Testis (tissue), 3 donors: ENCODE data around the gene MEGF8. TPM values are rescaled to one million over a fixed set of nuclear protein-coding genes. Genes with fewer than 3 reads are reported as not detected.

Experiments
- DNase-seq: peaks from one replicate; pipeline ENCODE4 v3.0.0-alpha.2; 2019
- H3K27ac ChIP-seq, 2 donors: fragments of 200-600 bp; sonication (generic); one replicate each; pipeline ENCODE4 v1.5.1; 2019
- H3K27me3 ChIP-seq: fragments of 200-600 bp; sonication (generic); one replicate; pipeline ENCODE4 v1.5.1; 2019
- H3K36me3 ChIP-seq: fragments of 200-600 bp; sonication (generic); one replicate; pipeline ENCODE4 v1.5.1; 2017; ENCODE audit warnings: low read depth; ENCODE audit errors: missing control alignments
- H3K4me1 ChIP-seq: fragments of 200-600 bp; sonication (generic); one replicate; pipeline ENCODE4 v1.5.1; 2019
- H3K4me3 ChIP-seq, 2 donors: fragments of 200-600 bp; sonication (generic); one replicate each; pipeline ENCODE4 v1.5.1; 2017 to 2019
- H3K9me3 ChIP-seq: fragments of 200-600 bp; sonication (generic); one replicate; pipeline ENCODE4 v1.5.1; 2017
- POLR2A ChIP-seq: fragments of 450-650 bp; IDR thresholded peaks from one replicate; pipeline ENCODE4 v1.6.1; 2017; ENCODE audit warnings: antibody characterized with exemption, mild to moderate bottlenecking, moderate library complexity
- WGBS, 2 donors: methylation state at CpG; one replicate each; pipeline ENCODE4 v1.1.5; 2018; 5-methylcytosine and 5-hydroxymethylcytosine counted together
- intact Hi-C: fragments of 100-400 bp; cut with DNase I; formaldehyde crosslinking; loops from one replicate; pipeline ENCODE4 v1.15.1; 2023; ENCODE audit warnings: low total_unique reads
- polyA plus RNA-seq: library from polyadenylated mRNA; stranded (reverse); fragments of 350-450 nt; fragmentation: Illumina TruSeq; extraction: RNeasy Lipid Tissue Mini Kit (QIAGEN cat#74804); gene quantifications from one replicate; pipeline ENCODE4 v1.2.3, GENCODE V29; 2014; ENCODE audit warnings: low read depth, low replicate concordance; ENCODE audit not compliant: insufficient read depth
- total RNA-seq, 2 donors: library from RNA; depleted of rRNA; stranded (reverse); fragments of >200 nt; gene quantifications; one replicate each; pipeline ENCODE4 v1.2.3, GENCODE V29; 2016
- TF ChIP-seq, protein P1 (sequence below), 3 experiments: fragments of 450-650 bp in 2 of 3; fragments of 200-600 bp in 1 of 3; sonication (generic) in 1 of 3; IDR thresholded peaks; one replicate each; pipeline ENCODE4 v1.5.1; 2016 to 2019; ENCODE audit warnings: antibody characterized with exemption in 3 of 3, mild to moderate bottlenecking in 2 of 3, moderate library complexity in 1 of 3

Gene MEGF8
- total and polyA plus RNA-seq, 3 donors from 2014 or later, result 18.8 to 27.3 (median 26.9) TPM

DNA sequence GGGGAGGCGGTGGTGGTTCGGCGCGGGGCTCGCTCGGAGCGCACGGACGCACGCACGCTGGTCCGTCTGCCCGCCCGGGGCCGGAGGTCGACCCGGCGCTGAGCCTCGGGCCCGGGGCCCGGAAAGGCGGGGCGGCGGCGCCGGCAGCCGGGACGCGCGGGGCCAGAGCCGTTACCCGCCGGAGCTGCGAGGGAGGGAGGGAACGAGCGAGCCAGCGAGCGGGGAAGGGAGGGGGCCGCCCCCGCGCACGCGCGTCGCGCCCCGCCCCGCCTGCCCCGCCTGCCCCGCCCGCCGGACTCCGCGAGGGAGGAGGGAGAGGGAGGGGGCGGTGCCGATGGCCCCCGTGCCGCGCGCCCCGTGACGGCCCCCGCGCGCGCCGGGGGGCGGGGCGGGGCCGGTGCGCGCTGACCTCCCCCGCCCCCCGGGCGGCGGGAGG lies 41.4 kb upstream of the MEGF8 start:
- Histone ChIP-seq H3K27me3 (no peaks in the 10 kb centered on the region), H3K36me3 (no peaks in the 10 kb centered on the region), H3K4me1 (peaks cover 59% of the 10 kb centered on the region), H3K9me3 (no peaks in the 10 kb centered on the region), H3K27ac (peak overlapping the region in 1 of 2 donors; percentile 98), H3K4me3 (peak overlapping the region in 1 of 2 donors; percentile 76)
- DNase-seq, result peak; percentile 76
- TF ChIP-seq POLR2A, result no peak
- TF ChIP-seq, protein P1, sequence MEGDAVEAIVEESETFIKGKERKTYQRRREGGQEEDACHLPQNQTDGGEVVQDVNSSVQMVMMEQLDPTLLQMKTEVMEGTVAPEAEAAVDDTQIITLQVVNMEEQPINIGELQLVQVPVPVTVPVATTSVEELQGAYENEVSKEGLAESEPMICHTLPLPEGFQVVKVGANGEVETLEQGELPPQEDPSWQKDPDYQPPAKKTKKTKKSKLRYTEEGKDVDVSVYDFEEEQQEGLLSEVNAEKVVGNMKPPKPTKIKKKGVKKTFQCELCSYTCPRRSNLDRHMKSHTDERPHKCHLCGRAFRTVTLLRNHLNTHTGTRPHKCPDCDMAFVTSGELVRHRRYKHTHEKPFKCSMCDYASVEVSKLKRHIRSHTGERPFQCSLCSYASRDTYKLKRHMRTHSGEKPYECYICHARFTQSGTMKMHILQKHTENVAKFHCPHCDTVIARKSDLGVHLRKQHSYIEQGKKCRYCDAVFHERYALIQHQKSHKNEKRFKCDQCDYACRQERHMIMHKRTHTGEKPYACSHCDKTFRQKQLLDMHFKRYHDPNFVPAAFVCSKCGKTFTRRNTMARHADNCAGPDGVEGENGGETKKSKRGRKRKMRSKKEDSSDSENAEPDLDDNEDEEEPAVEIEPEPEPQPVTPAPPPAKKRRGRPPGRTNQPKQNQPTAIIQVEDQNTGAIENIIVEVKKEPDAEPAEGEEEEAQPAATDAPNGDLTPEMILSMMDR (IDR thresholded peaks at IDR 0.05), result no peak
- intact Hi-C loops, result no loop called here
- WGBS, 2 donors, result 0% methylated on average over 34 of the region's 76 CpGs; no CpG with 5 or more reads in 1 of the 2 donors

DNA sequence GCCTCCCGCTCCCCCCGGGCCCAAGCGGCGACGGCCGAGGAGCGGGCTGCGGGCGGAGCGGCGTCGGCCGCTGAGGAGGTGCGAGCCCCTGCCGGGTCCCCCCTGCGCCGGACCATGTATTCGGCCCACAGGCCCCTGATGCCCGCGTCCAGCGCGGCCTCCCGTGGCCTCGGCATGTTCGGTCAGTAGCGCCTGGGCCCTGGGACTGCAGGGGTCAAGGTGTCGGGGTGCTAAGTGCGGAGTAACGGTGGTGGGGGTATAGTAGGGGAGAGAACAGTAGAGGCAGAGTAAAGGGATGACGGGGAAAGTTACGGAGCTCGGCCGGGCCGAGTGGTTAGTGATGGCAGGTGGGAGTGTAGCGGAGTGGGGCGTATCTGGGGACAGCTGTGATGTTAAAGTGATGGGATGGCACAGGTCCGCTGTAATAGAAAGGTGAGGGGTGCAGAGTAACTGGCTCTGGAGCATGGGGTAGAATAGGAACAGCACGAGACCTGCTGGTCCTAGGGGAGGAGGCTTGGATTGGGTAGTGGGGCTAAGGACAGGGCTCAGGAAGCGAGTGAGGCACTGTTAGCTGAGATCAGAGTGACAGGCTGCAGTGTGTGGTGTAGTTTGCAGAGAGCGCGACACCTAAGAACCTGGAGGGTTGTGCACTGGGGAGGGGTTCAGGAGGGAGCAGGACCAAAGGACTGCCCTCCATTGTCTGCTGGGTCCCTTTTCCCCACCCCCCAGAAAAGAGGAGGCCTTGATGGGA lies 40.7 kb upstream of the MEGF8 start:
- Histone ChIP-seq H3K4me3 (peak overlapping the region; percentile 76), H3K9me3 (no peaks in the 10 kb centered on the region), H3K27ac (peak overlapping the region; percentile 90), H3K27me3 (no peaks in the 10 kb centered on the region), H3K4me1 (peaks cover 52% of the 10 kb centered on the region), H3K36me3 (no peaks in the 10 kb centered on the region)
- no peak for DNase-seq
- intact Hi-C loops, result no loop called here
- WGBS, 2 donors, result 2 to 5% methylated on average over 15 to 33 of the region's 41 CpGs
- TF ChIP-seq, protein P1 (IDR thresholded peaks at IDR 0.05), result no peak
- no peak for TF ChIP-seq POLR2A

DNA sequence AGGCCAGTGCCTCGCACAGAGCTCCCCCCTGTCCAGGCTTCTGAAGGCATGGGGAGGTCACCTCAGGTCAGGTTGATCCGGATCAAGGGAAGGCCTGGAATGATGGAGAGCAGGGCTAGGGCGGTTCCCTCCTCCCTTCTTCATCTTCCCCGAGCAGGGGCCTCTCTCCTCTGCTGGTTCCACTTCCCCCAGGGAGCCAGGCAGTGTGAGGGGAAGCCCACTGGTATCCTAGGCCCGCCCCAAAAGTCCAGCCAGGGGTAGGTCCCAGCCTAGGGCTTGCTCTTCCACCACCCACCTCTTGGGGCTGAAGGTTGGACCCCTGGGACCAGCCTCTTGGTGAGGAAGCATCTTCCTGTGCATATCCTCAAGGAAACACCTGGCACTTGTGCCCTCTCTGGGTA lies 39.9 kb upstream of the MEGF8 start:
- H3K27ac ChIP-seq, result peak overlapping the region; percentile 90
- 35 to 45% methylated on average over 4 to 5 of the region's 5 CpGs for WGBS, 2 donors
- no peak for DNase-seq
- no peaks in the 10 kb centered on the region for H3K9me3 ChIP-seq
- no peaks in the 10 kb centered on the region for H3K36me3 ChIP-seq
- no peaks in the 10 kb centered on the region for H3K27me3 ChIP-seq
- H3K4me1 ChIP-seq, result peaks cover 51% of the 10 kb centered on the region
- TF ChIP-seq POLR2A, result no peak
- TF ChIP-seq, protein P1 (IDR thresholded peaks at IDR 0.05), result peak in 1 of 3 experiments; percentile 18
- H3K4me3 ChIP-seq, result no peak overlapping the region
- intact Hi-C loops, result no loop called here

DNA sequence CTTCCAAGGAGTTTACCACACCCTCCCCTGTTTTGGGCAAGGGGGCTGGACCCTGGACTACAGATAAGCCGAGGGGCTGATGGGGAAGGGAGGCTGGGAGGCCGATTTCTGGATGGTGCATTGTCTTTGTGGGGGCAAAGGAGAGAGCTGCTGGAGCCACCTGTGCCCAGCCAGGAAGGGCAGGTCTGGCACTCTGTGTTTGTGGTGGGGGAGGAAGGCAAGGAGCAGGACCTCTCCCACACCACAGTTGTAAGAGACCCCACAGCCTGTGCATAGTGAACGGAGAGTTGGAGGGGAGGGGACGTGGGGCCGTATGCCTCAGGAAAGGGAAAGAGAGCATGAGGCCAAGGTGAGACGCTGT lies 39.5 kb upstream of the MEGF8 start:
- peaks cover 50% of the 10 kb centered on the region for H3K4me1 ChIP-seq
- no peak overlapping the region for H3K4me3 ChIP-seq
- intact Hi-C loops, result no loop called here
- DNase-seq, result no peak
- TF ChIP-seq POLR2A, result no peak
- TF ChIP-seq, protein P1 (IDR thresholded peaks at IDR 0.05), result no peak
- H3K36me3 ChIP-seq, result no peaks in the 10 kb centered on the region
- H3K9me3 ChIP-seq, result no peaks in the 10 kb centered on the region
- H3K27ac ChIP-seq, result peak overlapping the region; percentile 90
- 25 to 44% methylated on average over 6 of the region's 6 CpGs for WGBS, 2 donors
- no peaks in the 10 kb centered on the region for H3K27me3 ChIP-seq
